SK-N-SH (cell line): Measurements from ENCODE around the gene HIPK4.

Source experiments
- CTCF ChIP-seq: fragments of 200-600 bp; sonication (generic); IDR thresholded peaks from 2 replicates; pipeline ENCODE4 v1.6.1; 2017; ENCODE audit warnings: antibody characterized with exemption, mild to moderate bottlenecking, moderate library complexity
- GABPA ChIP-seq: IDR thresholded peaks from 2 replicates; pipeline ENCODE4 v1.4.0; 2012; ENCODE audit warnings: low read depth, mild to moderate bottlenecking
- IRF3 ChIP-seq: fragments of 150-350 bp; IDR thresholded peaks from 2 replicates; pipeline ENCODE4 v1.6.1; 2016; ENCODE audit warnings: mild to moderate bottlenecking, low read depth, low read length
- JUND ChIP-seq: IDR thresholded peaks from 2 replicates; pipeline ENCODE4 v1.4.0; 2012
- POLR2AphosphoS5 ChIP-seq: IDR thresholded peaks from 2 replicates; pipeline ENCODE4 v1.6.1; 2012; ENCODE audit warnings: low read depth, low read length
- REST ChIP-seq: IDR thresholded peaks from 2 replicates; pipeline ENCODE4 v1.6.1; 2012; ENCODE audit warnings: mild to moderate bottlenecking, low read depth, low read length, moderate library complexity
- SMC3 ChIP-seq: IDR thresholded peaks from 2 replicates; pipeline ENCODE4 v1.6.1; 2012; ENCODE audit warnings: low read depth, low read length, improper control_type of control experiment
- TAF1 ChIP-seq: IDR thresholded peaks from 2 replicates; pipeline ENCODE4 v1.6.1; 2012; ENCODE audit warnings: low read depth, mild to moderate bottlenecking, low read length, moderate library complexity, borderline replicate concordance
- YY1 ChIP-seq: IDR thresholded peaks from 2 replicates; pipeline ENCODE4 v1.4.0; 2012; ENCODE audit warnings: low read depth, mild to moderate bottlenecking

DNA sequence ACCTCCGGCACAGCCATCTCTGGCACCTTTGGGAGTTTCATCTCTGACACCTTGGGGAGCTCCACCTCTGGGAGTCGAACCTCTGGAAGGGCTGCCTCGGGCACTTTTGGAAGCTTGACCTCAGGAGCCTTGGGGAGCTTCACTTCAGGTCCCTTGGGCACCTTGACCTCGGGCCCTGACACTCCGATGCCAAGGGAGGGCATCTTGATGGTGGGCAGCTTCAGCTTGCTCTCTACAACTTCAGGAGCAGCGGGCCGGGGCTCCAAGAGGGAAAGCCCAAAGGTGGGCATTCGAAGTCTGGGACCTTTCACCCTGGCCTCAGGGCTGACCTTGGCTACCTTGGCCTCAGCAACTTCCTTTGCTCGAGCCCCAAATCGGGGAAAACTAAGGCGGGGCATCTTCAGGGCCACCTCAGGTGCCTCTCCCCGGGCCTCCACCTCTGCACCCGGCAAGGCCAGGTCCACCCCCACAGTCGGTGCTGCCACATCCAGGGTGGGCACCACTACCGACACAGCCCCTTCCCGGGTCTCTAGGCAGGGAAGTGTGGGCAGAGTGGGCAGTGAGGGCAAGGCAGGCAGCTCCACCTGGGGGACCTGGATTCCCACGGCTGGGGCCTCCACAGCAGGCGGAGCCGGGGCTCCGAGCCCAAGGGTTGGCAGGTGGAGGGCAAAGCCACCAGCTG is 7.0 kb upstream of the HIPK4 start:
- no peak for TF ChIP-seq CTCF
- no peak for TF ChIP-seq POLR2AphosphoS5
- TF ChIP-seq JUND, result no peak
- TF ChIP-seq YY1, result no peak
- TF ChIP-seq GABPA, result no peak
- TF ChIP-seq SMC3, result no peak
- TF ChIP-seq IRF3, result no peak
- no peak for TF ChIP-seq REST
- no peak for TF ChIP-seq TAF1
